Calu3 (cell line): ENCODE data around the gene SNX25. TPM values are rescaled to one million over a fixed set of nuclear protein-coding genes. Genes with fewer than 3 reads are reported as not detected.

Source experiments
- BruUV-seq: library from RNA; stranded (reverse); fragments of 400-500 nt; replicated peaks from 2 replicates; lab custom pipeline; 2021; lab: Mats Ljungman, UMichigan
- CTCF ChIA-PET: fragments of 300-600 bp; sonication (Branson Sonifier 250); formaldehyde crosslinking; loops from one replicate; lab custom pipeline; 2022; ENCODE audit warnings: antibody characterized with exemption; lab: Charles Lee
- DNase-seq: peaks from one replicate; pipeline ENCODE4 v3.0.0; 2022
- H3K27ac Mint-ChIP-seq: one replicate; pipeline ENCODE4 v1.8.0; 2022; ENCODE audit warnings: mixed read lengths; ENCODE audit not compliant: unreplicated experiment
- H3K27me3 Mint-ChIP-seq: one replicate; pipeline ENCODE4 v1.8.0; 2022; ENCODE audit warnings: mixed read lengths; ENCODE audit not compliant: unreplicated experiment
- H3K36me3 Mint-ChIP-seq: one replicate; pipeline ENCODE4 v1.8.0; 2022; ENCODE audit warnings: mild to moderate bottlenecking, moderate library complexity, mixed read lengths; ENCODE audit not compliant: insufficient read depth, unreplicated experiment
- H3K4me1 Mint-ChIP-seq: one replicate; pipeline ENCODE4 v1.8.0; 2022; ENCODE audit warnings: mild to moderate bottlenecking, low read depth, mixed read lengths; ENCODE audit not compliant: unreplicated experiment
- H3K4me3 Mint-ChIP-seq: one replicate; pipeline ENCODE4 v1.8.0; 2022; ENCODE audit warnings: mild to moderate bottlenecking, low read depth, moderate library complexity, mixed read lengths; ENCODE audit not compliant: unreplicated experiment
- H3K9me3 Mint-ChIP-seq: one replicate; pipeline ENCODE4 v1.8.0; 2022; ENCODE audit warnings: low read depth, mixed read lengths; ENCODE audit not compliant: unreplicated experiment
- CTCF ChIP-seq: fragments of 200-600 bp; IDR thresholded peaks from one replicate; pipeline ENCODE4 v1.8.0; 2022; ENCODE audit warnings: antibody characterized with exemption; ENCODE audit not compliant: unreplicated experiment
- intact Hi-C: fragments of 100-400 bp; cut with micrococcal nuclease; formaldehyde crosslinking; loops from one replicate; pipeline ENCODE4 v1.10.0; 2022; ENCODE audit not compliant: unreplicated experiment
- total RNA-seq: library from RNA; stranded (reverse); gene quantifications from 2 replicates; pipeline ENCODE4 v1.2.3, GENCODE V29; 2022

The SNX25 gene
- total RNA-seq, 1 experiment from 2014 or later, result 16.1 TPM

- Mint-ChIP-seq H3K27me3 (no peaks in the 10 kb centered on the region), H3K36me3 (peaks cover 9% of the 10 kb centered on the region), H3K9me3 (no peaks in the 10 kb centered on the region), H3K4me3 (no peak overlapping the region), H3K27ac (peak overlapping the region; percentile 49), H3K4me1 (peaks cover 23% of the 10 kb centered on the region)
- CTCF ChIA-PET, result interaction anchor here (0.7 to 0.8 kb wide), 2 partner anchors 110 to 122 kb away, joined by 3 to 5 read pairs; no protein-coding TSS in a partner anchor
- DNase-seq, result peak; percentile 41
- intact Hi-C loops, result loop anchor here (5.0 kb wide), 1 partner anchor 74 kb away; no protein-coding TSS in a partner anchor
- BruUV-seq, result no TSS peak
- TF ChIP-seq CTCF, result no peak
These were observed 96.6 kb downstream of the SNX25 start for GRCh38 chr4:185305979-185306442.

GRCh38 chr4:185307136-185307950 lies 97.9 kb downstream of the SNX25 start:
- Mint-ChIP-seq H3K27ac (peak overlapping the region; percentile 49), H3K4me3 (no peak overlapping the region), H3K36me3 (peaks cover 9% of the 10 kb centered on the region), H3K27me3 (no peaks in the 10 kb centered on the region), H3K9me3 (no peaks in the 10 kb centered on the region), H3K4me1 (peaks cover 23% of the 10 kb centered on the region)
- no peak for TF ChIP-seq CTCF
- intact Hi-C loops, result loop anchor here (5.0 kb wide), 1 partner anchor 75 kb away; no protein-coding TSS in a partner anchor
- peak; percentile 13 for DNase-seq
- no TSS peak for BruUV-seq
- CTCF ChIA-PET, result interaction anchor here (0.5 kb wide), 1 partner anchor 374 kb away, joined by 3 read pairs; no protein-coding TSS in a partner anchor

- H3K9me3 Mint-ChIP-seq, result no peaks in the 10 kb centered on the region
- CTCF ChIA-PET, result interaction anchor here (1.0 kb wide), 1 partner anchor 828 kb away, joined by 3 read pairs; no protein-coding TSS in a partner anchor
- H3K4me1 Mint-ChIP-seq, result peaks cover 18% of the 10 kb centered on the region
- no TSS peak for BruUV-seq
- no peaks in the 10 kb centered on the region for H3K27me3 Mint-ChIP-seq
- DNase-seq, result no peak
- intact Hi-C loops, result loop anchor here (5.0 kb wide), 1 partner anchor 77 kb away; no protein-coding TSS in a partner anchor
- no peak overlapping the region for H3K27ac Mint-ChIP-seq
- H3K4me3 Mint-ChIP-seq, result no peak overlapping the region
- peaks cover 9% of the 10 kb centered on the region for H3K36me3 Mint-ChIP-seq
- TF ChIP-seq CTCF, result no peak
These were observed 100.4 kb downstream of the SNX25 start for GRCh38 chr4:185309770-185310169.

- CTCF ChIA-PET, result interaction anchor here (0.5 kb wide), 1 partner anchor 8 kb away, joined by 3 read pairs; no protein-coding TSS in a partner anchor
- peaks cover 13% of the 10 kb centered on the region for H3K36me3 Mint-ChIP-seq
- DNase-seq, result no peak
- no peaks in the 10 kb centered on the region for H3K9me3 Mint-ChIP-seq
- H3K27ac Mint-ChIP-seq, result no peak overlapping the region
- no TSS peak for BruUV-seq
- H3K4me3 Mint-ChIP-seq, result no peak overlapping the region
- H3K27me3 Mint-ChIP-seq, result no peaks in the 10 kb centered on the region
- TF ChIP-seq CTCF, result no peak
- intact Hi-C loops, result no loop called here
- peaks cover 14% of the 10 kb centered on the region for H3K4me1 Mint-ChIP-seq
These were observed 101.9 kb downstream of the SNX25 start for GRCh38 chr4:185311113-185311888.
